Umbilical cord (tissue), 2 donors: Measurements from ENCODE around the gene NCAN. TPM values are rescaled to one million over a fixed set of nuclear protein-coding genes. Genes with fewer than 3 reads are reported as not detected.

Experiments
- DNase-seq: peaks from one replicate; pipeline ENCODE4 v3.0.0-alpha.2; 2015; ENCODE audit warnings: low spot score
- total RNA-seq: library from RNA; depleted of rRNA; stranded (reverse); fragments of >200 nt; gene quantifications from one replicate; pipeline ENCODE4 v1.2.3, GENCODE V29; 2014; ENCODE audit warnings: low replicate concordance; ENCODE audit not compliant: insufficient read depth

Gene NCAN
- total RNA-seq, 1 donor from 2014 or later, result 0.72 TPM

GRCh38 chr19:19259741-19260140 lies 48.0 kb downstream of the NCAN start:
- no peak for DNase-seq

GRCh38 chr19:19260417-19261214 lies 48.9 kb downstream of the NCAN start:
- DNase-seq, result no peak

GRCh38 chr19:19261350-19262189 lies 49.8 kb downstream of the NCAN start:
- peak; percentile 34 for DNase-seq

- no peak for DNase-seq
These were observed 50.7 kb downstream of the NCAN start for GRCh38 chr19:19262190-19263057.

GRCh38 chr19:19263886-19264487 lies 52.2 kb downstream of the NCAN start:
- DNase-seq, result no peak

- no peak for DNase-seq
These were observed 55.5 kb downstream of the NCAN start for GRCh38 chr19:19267305-19267704.

- no peak for DNase-seq
These were observed 57.0 kb downstream of the NCAN start for GRCh38 chr19:19268453-19269385.

- DNase-seq, result no peak
These were observed 58.4 kb downstream of the NCAN start for GRCh38 chr19:19269952-19270694.

- no peak for DNase-seq
These were observed 59.2 kb downstream of the NCAN start for GRCh38 chr19:19270749-19271571.

- DNase-seq, result no peak
These were observed 60.3 kb downstream of the NCAN start for GRCh38 chr19:19271828-19272599.

- DNase-seq, result no peak
These were observed 62.4 kb downstream of the NCAN start for GRCh38 chr19:19274146-19274545.

GRCh38 chr19:19274716-19275565 lies 63.2 kb downstream of the NCAN start:
- DNase-seq, result no peak

- peak; percentile 90 for DNase-seq
These were observed 64.6 kb downstream of the NCAN start for GRCh38 chr19:19276386-19276785.

GRCh38 chr19:19276851-19277250 lies 65.1 kb downstream of the NCAN start:
- no peak for DNase-seq

GRCh38 chr19:19278315-19278714 lies 66.6 kb downstream of the NCAN start:
- DNase-seq, result no peak

- no peak for DNase-seq
These were observed 67.4 kb downstream of the NCAN start for GRCh38 chr19:19279062-19279612.

- no peak for DNase-seq
These were observed 68.1 kb downstream of the NCAN start for GRCh38 chr19:19279853-19280252.
